ENCODE measurements around the gene VMAC.

DNA sequence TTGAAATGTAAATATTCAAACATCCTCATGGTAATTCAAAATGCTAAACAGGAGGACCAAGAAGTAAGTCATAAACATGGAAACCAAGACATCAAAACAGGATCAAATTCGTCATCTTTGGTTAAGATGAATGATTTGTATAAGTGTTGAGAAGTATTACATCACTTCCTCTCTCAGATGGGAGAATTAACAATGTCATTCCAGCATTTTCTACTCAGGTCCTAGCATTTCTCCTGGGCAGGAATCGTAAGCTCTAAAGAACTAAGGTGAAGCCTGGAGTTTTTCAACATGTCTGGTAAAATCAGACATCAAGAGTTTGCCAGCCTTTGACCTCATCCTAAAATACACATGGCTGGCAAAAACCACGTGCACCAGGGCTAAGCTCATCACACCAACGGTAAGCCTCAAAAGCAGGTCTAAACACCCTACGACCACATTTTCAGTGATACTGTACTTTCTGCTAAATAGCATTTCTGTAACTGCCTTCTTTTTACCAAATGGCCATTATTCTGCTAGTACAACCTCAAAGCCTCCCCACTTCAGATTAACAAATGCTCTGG lies 48.4 kb downstream of the VMAC start:
- TF ChIP-seq, protein P1, sequence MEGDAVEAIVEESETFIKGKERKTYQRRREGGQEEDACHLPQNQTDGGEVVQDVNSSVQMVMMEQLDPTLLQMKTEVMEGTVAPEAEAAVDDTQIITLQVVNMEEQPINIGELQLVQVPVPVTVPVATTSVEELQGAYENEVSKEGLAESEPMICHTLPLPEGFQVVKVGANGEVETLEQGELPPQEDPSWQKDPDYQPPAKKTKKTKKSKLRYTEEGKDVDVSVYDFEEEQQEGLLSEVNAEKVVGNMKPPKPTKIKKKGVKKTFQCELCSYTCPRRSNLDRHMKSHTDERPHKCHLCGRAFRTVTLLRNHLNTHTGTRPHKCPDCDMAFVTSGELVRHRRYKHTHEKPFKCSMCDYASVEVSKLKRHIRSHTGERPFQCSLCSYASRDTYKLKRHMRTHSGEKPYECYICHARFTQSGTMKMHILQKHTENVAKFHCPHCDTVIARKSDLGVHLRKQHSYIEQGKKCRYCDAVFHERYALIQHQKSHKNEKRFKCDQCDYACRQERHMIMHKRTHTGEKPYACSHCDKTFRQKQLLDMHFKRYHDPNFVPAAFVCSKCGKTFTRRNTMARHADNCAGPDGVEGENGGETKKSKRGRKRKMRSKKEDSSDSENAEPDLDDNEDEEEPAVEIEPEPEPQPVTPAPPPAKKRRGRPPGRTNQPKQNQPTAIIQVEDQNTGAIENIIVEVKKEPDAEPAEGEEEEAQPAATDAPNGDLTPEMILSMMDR (IDR thresholded peaks at IDR 0.05; ENCODE audit: borderline replicate concordance, extremely low read depth, low read length, poor library complexity, severe bottlenecking), result no peak
- TF ChIP-seq EZH2 (IDR thresholded peaks at IDR 0.05; ENCODE audit: borderline replicate concordance, low read depth, low read length, severe bottlenecking), result no peak
